Fibroblast of lung (primary cell): ENCODE measurements around the gene CTSE. TPM values are rescaled to one million over a fixed set of nuclear protein-coding genes. Genes with fewer than 3 reads are reported as not detected.

ENCODE experiments used
- DNase-seq, 2 donors: peaks; one replicate each; pipeline versions ENCODE4 v3.0.0 to v3.0.0-alpha.2; 2010; ENCODE audit warnings: low read depth in 2 of 2
- H2AFZ ChIP-seq: 2 replicates; pipeline ENCODE4 v1.5.1; 2012; ENCODE audit warnings: low read length, control low read depth, inconsistent platforms
- H3K27ac ChIP-seq: 2 replicates; pipeline ENCODE4 v1.5.1; 2011; ENCODE audit warnings: low read length, control low read depth; ENCODE audit not compliant: insufficient read depth
- H3K27me3 ChIP-seq: 2 replicates; pipeline ENCODE4 v1.5.1; 2011; ENCODE audit warnings: mild to moderate bottlenecking, low read length; ENCODE audit not compliant: control insufficient read depth, insufficient read depth
- H3K36me3 ChIP-seq: 2 replicates; pipeline ENCODE4 v1.5.1; 2011; ENCODE audit warnings: low read length; ENCODE audit not compliant: control insufficient read depth, insufficient read depth
- H3K4me1 ChIP-seq: 2 replicates; pipeline ENCODE4 v1.5.1; 2011; ENCODE audit warnings: low read length; ENCODE audit not compliant: control insufficient read depth, insufficient read depth; ENCODE audit errors: extremely low read depth
- H3K4me2 ChIP-seq: 2 replicates; pipeline ENCODE4 v1.5.1; 2011; ENCODE audit warnings: low read length, control low read depth; ENCODE audit not compliant: insufficient read depth; ENCODE audit errors: extremely low read depth
- H3K4me3 ChIP-seq, 4 experiments: fragments of 200-600 bp in 1 of 4; sonication (generic) in 1 of 4; replicated peaks in 1 of 4; 2 replicates each; pipeline ENCODE4 v1.5.1; 2011 to 2016; ENCODE audit warnings: low read length in 4 of 4, low read depth in 3 of 4, mild to moderate bottlenecking in 3 of 4, control low read depth in 2 of 4, inconsistent platforms in 1 of 4, mixed read lengths in 1 of 4; ENCODE audit not compliant: insufficient read depth in 1 of 4; ENCODE audit errors: control extremely low read depth in 1 of 4
- H3K79me2 ChIP-seq: 2 replicates; pipeline ENCODE4 v1.5.1; 2012; ENCODE audit warnings: mild to moderate bottlenecking, low read length, inconsistent platforms; ENCODE audit not compliant: control insufficient read depth, insufficient read depth
- H3K9ac ChIP-seq: 2 replicates; pipeline ENCODE4 v1.5.1; 2011; ENCODE audit warnings: mild to moderate bottlenecking, low read length, control low read depth; ENCODE audit not compliant: insufficient read depth
- H3K9me3 ChIP-seq: 2 replicates; pipeline ENCODE4 v1.5.1; 2012; ENCODE audit warnings: low read depth, low read length; ENCODE audit not compliant: control insufficient read depth, insufficient read depth
- H4K20me1 ChIP-seq: 2 replicates; pipeline ENCODE4 v1.5.1; 2011; ENCODE audit warnings: low read length; ENCODE audit not compliant: control insufficient read depth, insufficient read depth; ENCODE audit errors: extremely low read depth
- CTCF ChIP-seq, 2 donors: IDR thresholded peaks in 1 of 2; conservative IDR thresholded peaks in 1 of 2; 1 replicate in 1 of 2; 2 replicates in 1 of 2; pipeline ENCODE4 v1.5.1; 2011 to 2012; ENCODE audit warnings: low read length in 2 of 2, control low read depth in 1 of 2, inconsistent platforms in 1 of 2, low read depth in 1 of 2, mild to moderate bottlenecking in 1 of 2
- EZH2 ChIP-seq: IDR thresholded peaks from 2 replicates; pipeline ENCODE4 v1.5.1; 2012; ENCODE audit warnings: low read length, control low read depth, mild to moderate bottlenecking; ENCODE audit errors: missing control alignments
- polyA plus RNA-seq, 2 donors: library from polyadenylated mRNA; depleted of rRNA in 1 of 2; stranded (reverse) in 1 of 2; unstranded in 1 of 2; fragments of >200 nt; gene quantifications; 2 replicates each; pipeline ENCODE4 v1.2.1, GENCODE V29; 2011 to 2012; ENCODE audit warnings: missing spikeins in 1 of 2
- total RNA-seq: library from RNA; depleted of rRNA; stranded (reverse); fragments of >200 nt; gene quantifications from 2 replicates; pipeline ENCODE4 v1.2.1, GENCODE V29; 2014

Gene CTSE
- total and polyA plus RNA-seq, 2 donors (not counting 1 experiment from before 2014, with no cell fraction given), result not detected

- Histone ChIP-seq H3K27me3 (no peaks in the 10 kb centered on the region), H4K20me1 (no peaks in the 10 kb centered on the region), H3K79me2 (no peaks in the 10 kb centered on the region), H3K4me3 (no peak overlapping the region), H3K36me3 (no peaks in the 10 kb centered on the region), H3K4me2 (no peak overlapping the region), H3K27ac (no peak overlapping the region), H3K4me1 (no peaks in the 10 kb centered on the region), H2AFZ (no peak overlapping the region), H3K9ac (no peak overlapping the region), H3K9me3 (no peaks in the 10 kb centered on the region)
- TF ChIP-seq CTCF (conservative IDR thresholded peaks at IDR 0.05 in 1 of 2, IDR thresholded peaks at IDR 0.05 in 1 of 2; ENCODE audit: low read depth in 1 of 2, low read length in 2 of 2) (peak; percentile 78 to 93), EZH2 (no peak)
- peak; percentile 59 to 62 for DNase-seq
These were observed 39.6 kb downstream of the CTSE start for GRCh38 chr1:205983925-205984725.

GRCh38 chr1:205981257-205981656 is 42.4 kb downstream of the CTSE start:
- DNase-seq, result no peak
- no peaks in the 10 kb centered on the region for H3K4me1 ChIP-seq

More at GRCh38 chr1:205981257-205981656, 42.4 kb downstream of the CTSE start:
- no peaks in the 10 kb centered on the region for H3K36me3 ChIP-seq
- no peak overlapping the region for H3K4me2 ChIP-seq
- H3K9ac ChIP-seq, result no peak overlapping the region
- no peaks in the 10 kb centered on the region for H3K27me3 ChIP-seq
- H3K27ac ChIP-seq, result no peak overlapping the region
- H3K4me3 ChIP-seq, result no peak overlapping the region
- H4K20me1 ChIP-seq, result no peaks in the 10 kb centered on the region
- TF ChIP-seq CTCF (conservative IDR thresholded peaks at IDR 0.05 in 1 of 2, IDR thresholded peaks at IDR 0.05 in 1 of 2; ENCODE audit: low read depth in 1 of 2, low read length in 2 of 2), result no peak
- TF ChIP-seq EZH2, result no peak
- H2AFZ ChIP-seq, result no peak overlapping the region
- H3K9me3 ChIP-seq, result no peaks in the 10 kb centered on the region
- no peaks in the 10 kb centered on the region for H3K79me2 ChIP-seq
